ENCODE measurements around the gene PTPRT.

PTPRT gene

GRCh38 chr20:42191140-42191860 is 998.4 kb downstream of the PTPRT start:
- no peak overlapping the region for H3K9ac ChIP-seq (ENCODE audit: low read depth, low read length)
- no peaks in the 10 kb centered on the region for H3K36me3 ChIP-seq (ENCODE audit: insufficient read depth, low read length)
- H3K4me1 ChIP-seq (ENCODE audit: insufficient read depth, low read length) = peaks cover 8% of the 10 kb centered on the region
- H3K9me3 ChIP-seq (ENCODE audit: control insufficient read depth, insufficient read depth, low read length) = no peaks in the 10 kb centered on the region

- Histone ChIP-seq H3K9me3 (ENCODE audit: control insufficient read depth, insufficient read depth, low read length) (no peaks in the 10 kb centered on the region), H3K4me1 (ENCODE audit: insufficient read depth, low read length) (peaks cover 8% of the 10 kb centered on the region), H3K9ac (ENCODE audit: low read depth, low read length) (no peak overlapping the region), H3K36me3 (ENCODE audit: insufficient read depth, low read length) (no peaks in the 10 kb centered on the region)
Observed at GRCh38 chr20:42190084-42190483, 999.6 kb downstream of the PTPRT start.

GRCh38 chr20:42186337-42186736 is 1003.4 kb downstream of the PTPRT start:
- H3K4me1 ChIP-seq (ENCODE audit: insufficient read depth, low read length) = peaks cover 6% of the 10 kb centered on the region
- H3K36me3 ChIP-seq (ENCODE audit: insufficient read depth, low read length) = no peaks in the 10 kb centered on the region
- no peaks in the 10 kb centered on the region for H3K9me3 ChIP-seq (ENCODE audit: control insufficient read depth, insufficient read depth, low read length)
- H3K9ac ChIP-seq (ENCODE audit: low read depth, low read length) = no peak overlapping the region

- H3K9ac ChIP-seq (ENCODE audit: low read depth, low read length) = no peak overlapping the region
- no peaks in the 10 kb centered on the region for H3K4me1 ChIP-seq (ENCODE audit: insufficient read depth, low read length)
- no peaks in the 10 kb centered on the region for H3K9me3 ChIP-seq (ENCODE audit: control insufficient read depth, insufficient read depth, low read length)
- no peaks in the 10 kb centered on the region for H3K36me3 ChIP-seq (ENCODE audit: insufficient read depth, low read length)
Observed at GRCh38 chr20:42183147-42183546, 1006.6 kb downstream of the PTPRT start.

GRCh38 chr20:42181064-42181463 is 1008.6 kb downstream of the PTPRT start:
- Histone ChIP-seq H3K9ac (ENCODE audit: low read depth, low read length) (no peak overlapping the region), H3K4me1 (ENCODE audit: insufficient read depth, low read length) (no peaks in the 10 kb centered on the region), H3K36me3 (ENCODE audit: insufficient read depth, low read length) (no peaks in the 10 kb centered on the region), H3K9me3 (ENCODE audit: control insufficient read depth, insufficient read depth, low read length) (no peaks in the 10 kb centered on the region)

- Histone ChIP-seq H3K9ac (ENCODE audit: low read depth, low read length) (no peak overlapping the region), H3K36me3 (ENCODE audit: insufficient read depth, low read length) (no peaks in the 10 kb centered on the region), H3K4me1 (ENCODE audit: insufficient read depth, low read length) (no peaks in the 10 kb centered on the region), H3K9me3 (ENCODE audit: control insufficient read depth, insufficient read depth, low read length) (no peaks in the 10 kb centered on the region)
Observed at GRCh38 chr20:42179768-42180167, 1009.9 kb downstream of the PTPRT start.

- H3K9ac ChIP-seq (ENCODE audit: low read depth, low read length) = no peak overlapping the region
- H3K4me1 ChIP-seq (ENCODE audit: insufficient read depth, low read length) = no peaks in the 10 kb centered on the region
- H3K9me3 ChIP-seq (ENCODE audit: control insufficient read depth, insufficient read depth, low read length) = no peaks in the 10 kb centered on the region
- no peaks in the 10 kb centered on the region for H3K36me3 ChIP-seq (ENCODE audit: insufficient read depth, low read length)
Observed at GRCh38 chr20:42173440-42173839, 1016.3 kb downstream of the PTPRT start.

GRCh38 chr20:42164121-42164890 is 1025.4 kb downstream of the PTPRT start:
- H3K36me3 ChIP-seq (ENCODE audit: insufficient read depth, low read length) = no peaks in the 10 kb centered on the region
- H3K4me1 ChIP-seq (ENCODE audit: insufficient read depth, low read length) = no peaks in the 10 kb centered on the region
- H3K9ac ChIP-seq (ENCODE audit: low read depth, low read length) = no peak overlapping the region
- H3K9me3 ChIP-seq (ENCODE audit: control insufficient read depth, insufficient read depth, low read length) = no peaks in the 10 kb centered on the region

- no peaks in the 10 kb centered on the region for H3K36me3 ChIP-seq (ENCODE audit: insufficient read depth, low read length)
- no peaks in the 10 kb centered on the region for H3K9me3 ChIP-seq (ENCODE audit: control insufficient read depth, insufficient read depth, low read length)
- no peaks in the 10 kb centered on the region for H3K4me1 ChIP-seq (ENCODE audit: insufficient read depth, low read length)
- no peak overlapping the region for H3K9ac ChIP-seq (ENCODE audit: low read depth, low read length)
Observed at GRCh38 chr20:42161228-42161829, 1028.4 kb downstream of the PTPRT start.

- no peaks in the 10 kb centered on the region for H3K36me3 ChIP-seq (ENCODE audit: insufficient read depth, low read length)
- no peaks in the 10 kb centered on the region for H3K9me3 ChIP-seq (ENCODE audit: control insufficient read depth, insufficient read depth, low read length)
- H3K4me1 ChIP-seq (ENCODE audit: insufficient read depth, low read length) = no peaks in the 10 kb centered on the region
- no peak overlapping the region for H3K9ac ChIP-seq (ENCODE audit: low read depth, low read length)
Observed at GRCh38 chr20:42159808-42160207, 1029.9 kb downstream of the PTPRT start.

GRCh38 chr20:42158272-42158671 is 1031.4 kb downstream of the PTPRT start:
- no peaks in the 10 kb centered on the region for H3K36me3 ChIP-seq (ENCODE audit: insufficient read depth, low read length)
- H3K4me1 ChIP-seq (ENCODE audit: insufficient read depth, low read length) = no peaks in the 10 kb centered on the region
- no peaks in the 10 kb centered on the region for H3K9me3 ChIP-seq (ENCODE audit: control insufficient read depth, insufficient read depth, low read length)
- H3K9ac ChIP-seq (ENCODE audit: low read depth, low read length) = no peak overlapping the region

- H3K9me3 ChIP-seq (ENCODE audit: control insufficient read depth, insufficient read depth, low read length) = no peaks in the 10 kb centered on the region
- no peaks in the 10 kb centered on the region for H3K36me3 ChIP-seq (ENCODE audit: insufficient read depth, low read length)
- no peak overlapping the region for H3K9ac ChIP-seq (ENCODE audit: low read depth, low read length)
- no peaks in the 10 kb centered on the region for H3K4me1 ChIP-seq (ENCODE audit: insufficient read depth, low read length)
Observed at GRCh38 chr20:42155586-42155985, 1034.1 kb downstream of the PTPRT start.

- no peaks in the 10 kb centered on the region for H3K36me3 ChIP-seq (ENCODE audit: insufficient read depth, low read length)
- H3K4me1 ChIP-seq (ENCODE audit: insufficient read depth, low read length) = no peaks in the 10 kb centered on the region
- no peaks in the 10 kb centered on the region for H3K9me3 ChIP-seq (ENCODE audit: control insufficient read depth, insufficient read depth, low read length)
- H3K9ac ChIP-seq (ENCODE audit: low read depth, low read length) = no peak overlapping the region
Observed at GRCh38 chr20:42152575-42152974, 1037.1 kb downstream of the PTPRT start.

GRCh38 chr20:42150230-42150629 is 1039.5 kb downstream of the PTPRT start:
- Histone ChIP-seq H3K4me1 (ENCODE audit: insufficient read depth, low read length) (no peaks in the 10 kb centered on the region), H3K36me3 (ENCODE audit: insufficient read depth, low read length) (no peaks in the 10 kb centered on the region), H3K9me3 (ENCODE audit: control insufficient read depth, insufficient read depth, low read length) (no peaks in the 10 kb centered on the region), H3K9ac (ENCODE audit: low read depth, low read length) (no peak overlapping the region)

GRCh38 chr20:42138729-42139128 is 1051.0 kb downstream of the PTPRT start:
- Histone ChIP-seq H3K9me3 (ENCODE audit: control insufficient read depth, insufficient read depth, low read length) (no peaks in the 10 kb centered on the region), H3K4me1 (ENCODE audit: insufficient read depth, low read length) (no peaks in the 10 kb centered on the region), H3K36me3 (ENCODE audit: insufficient read depth, low read length) (no peaks in the 10 kb centered on the region), H3K9ac (ENCODE audit: low read depth, low read length) (no peak overlapping the region)

Measured in ES-I3 (cell line).